Progenitor cell of endocrine pancreas (in vitro differentiated cells): ENCODE measurements around the gene CRTAC1. TPM values are rescaled to one million over a fixed set of nuclear protein-coding genes. Genes with fewer than 3 reads are reported as not detected.

Experiments
- DNase-seq: peaks from one replicate; pipeline ENCODE4 v3.0.0; 2021; ENCODE audit warnings: low spot score; ENCODE audit not compliant: unreplicated experiment
- H3K27ac Mint-ChIP-seq: 2 replicates; pipeline ENCODE4 v1.8.0; 2021; ENCODE audit warnings: mild to moderate bottlenecking, moderate library complexity, mixed read lengths
- H3K27me3 Mint-ChIP-seq: 2 replicates; pipeline ENCODE4 v1.8.0; 2021; ENCODE audit warnings: mixed read lengths
- H3K36me3 Mint-ChIP-seq: 2 replicates; pipeline ENCODE4 v1.8.0; 2022; ENCODE audit warnings: mixed read lengths; ENCODE audit not compliant: insufficient read depth
- H3K4me1 Mint-ChIP-seq: 2 replicates; pipeline ENCODE4 v1.8.0; 2021; ENCODE audit warnings: low read depth, mixed read lengths
- H3K4me3 Mint-ChIP-seq: 2 replicates; pipeline ENCODE4 v1.8.0; 2021; ENCODE audit warnings: low read depth, mild to moderate bottlenecking, moderate library complexity, mixed read lengths
- H3K9me3 Mint-ChIP-seq: 2 replicates; pipeline ENCODE4 v1.8.0; 2021; ENCODE audit warnings: low read depth, mixed read lengths
- CTCF ChIP-seq: fragments of 200-600 bp; sonication (generic); IDR thresholded peaks from one replicate; pipeline ENCODE4 v1.5.0; 2021; ENCODE audit warnings: antibody characterized with exemption, mild to moderate bottlenecking; ENCODE audit not compliant: unreplicated experiment
- total RNA-seq: library from RNA; stranded (reverse); gene quantifications from 2 replicates; pipeline ENCODE4 v1.2.1, GENCODE V29; 2021

CRTAC1 gene
- total RNA-seq, 1 donor from 2014 or later: 4.6 TPM

- Mint-ChIP-seq H3K36me3 (no peaks in the 10 kb centered on the region), H3K4me3 (no peak overlapping the region), H3K27me3 (peaks cover 25% of the 10 kb centered on the region), H3K4me1 (peaks cover 12% of the 10 kb centered on the region), H3K27ac (no peak overlapping the region), H3K9me3 (no peaks in the 10 kb centered on the region)
- DNase-seq: no peak
- TF ChIP-seq CTCF: no peak
Observed at GRCh38 chr10:97892506-97892905, 137.9 kb downstream of the CRTAC1 start.

- Mint-ChIP-seq H3K27me3 (peaks cover 25% of the 10 kb centered on the region), H3K27ac (no peak overlapping the region), H3K4me1 (peaks cover 15% of the 10 kb centered on the region), H3K4me3 (no peak overlapping the region), H3K9me3 (no peaks in the 10 kb centered on the region), H3K36me3 (no peaks in the 10 kb centered on the region)
- no peak for DNase-seq
- no peak for TF ChIP-seq CTCF
Observed at GRCh38 chr10:97891497-97892167, 138.8 kb downstream of the CRTAC1 start.

GRCh38 chr10:97889461-97890265, 140.8 kb downstream of the CRTAC1 start:
- DNase-seq: no peak
- Mint-ChIP-seq H3K4me1 (peaks cover 29% of the 10 kb centered on the region), H3K27ac (peak overlapping the region; percentile 71), H3K36me3 (no peaks in the 10 kb centered on the region), H3K9me3 (no peaks in the 10 kb centered on the region), H3K27me3 (peaks cover 12% of the 10 kb centered on the region), H3K4me3 (no peak overlapping the region)
- TF ChIP-seq CTCF: no peak

GRCh38 chr10:97888641-97889262, 141.7 kb downstream of the CRTAC1 start:
- TF ChIP-seq CTCF: no peak
- Mint-ChIP-seq H3K9me3 (no peaks in the 10 kb centered on the region), H3K27ac (no peak overlapping the region), H3K4me1 (peaks cover 29% of the 10 kb centered on the region), H3K4me3 (no peak overlapping the region), H3K27me3 (peaks cover 10% of the 10 kb centered on the region), H3K36me3 (no peaks in the 10 kb centered on the region)
- DNase-seq: no peak

- no peaks in the 10 kb centered on the region for H3K9me3 Mint-ChIP-seq
- H3K4me1 Mint-ChIP-seq: peaks cover 29% of the 10 kb centered on the region
- no peak overlapping the region for H3K4me3 Mint-ChIP-seq
- no peak for DNase-seq
- peaks cover 7% of the 10 kb centered on the region for H3K27me3 Mint-ChIP-seq
- H3K36me3 Mint-ChIP-seq: no peaks in the 10 kb centered on the region
- no peak for TF ChIP-seq CTCF
- peak overlapping the region; percentile 36 for H3K27ac Mint-ChIP-seq
Observed at GRCh38 chr10:97888134-97888533, 142.3 kb downstream of the CRTAC1 start.
